GM12878 (cell line): ENCODE results near the gene NPC2. TPM values are rescaled to one million over a fixed set of nuclear protein-coding genes. Genes with fewer than 3 reads are reported as not detected.
A peak's percentile ranks its signal among the peaks of the same experiment; 100 is the strongest.

ENCODE experiments used
- BCLAF1 ChIP-seq: fragments of 450-650 bp; IDR thresholded peaks from 2 replicates; pipeline ENCODE4 v1.6.1; 2017; ENCODE audit warnings: antibody characterized with exemption, mild to moderate bottlenecking, moderate library complexity
- CBX5 ChIP-seq: sonication (generic); IDR thresholded peaks from 2 replicates; pipeline ENCODE4 v1.6.1; 2016; ENCODE audit warnings: low read depth, moderate library complexity, mild to moderate bottlenecking, inconsistent platforms
- EGR1 ChIP-seq, 2 experiments: IDR thresholded peaks; 1 replicate in 1 of 2; 2 replicates in 1 of 2; pipeline ENCODE4 v1.6.1; 2011 to 2012; ENCODE audit warnings: low read depth in 2 of 2, low read length in 2 of 2, borderline replicate concordance in 1 of 2, mild to moderate bottlenecking in 1 of 2, moderate library complexity in 1 of 2
- EP300 ChIP-seq, 2 experiments: fragments of 150-350 bp in 1 of 2; IDR thresholded peaks; 2 replicates each; pipeline ENCODE4 v1.6.1; 2011 to 2012; ENCODE audit warnings: low read depth in 2 of 2, low read length in 2 of 2, borderline replicate concordance in 1 of 2, improper control_type of control experiment in 1 of 2, inconsistent platforms in 1 of 2; ENCODE audit not compliant: control insufficient read depth in 1 of 2
- FOXK2 ChIP-seq: fragments of 450-650 bp; IDR thresholded peaks from 2 replicates; pipeline ENCODE4 v1.6.1; 2017; ENCODE audit warnings: mild to moderate bottlenecking, moderate library complexity
- HDGF ChIP-seq: fragments of 450-650 bp; IDR thresholded peaks from 2 replicates; pipeline ENCODE4 v1.6.1; 2016; ENCODE audit warnings: antibody characterized with exemption
- KLF5 ChIP-seq: fragments of 450-650 bp; IDR thresholded peaks from 2 replicates; pipeline ENCODE4 v1.6.1; 2014; ENCODE audit warnings: mild to moderate bottlenecking; ENCODE audit not compliant: partially characterized antibody
- LARP7 ChIP-seq: fragments of 450-650 bp; IDR thresholded peaks from 2 replicates; pipeline ENCODE4 v1.6.1; 2017; ENCODE audit warnings: mild to moderate bottlenecking
- MTA2 ChIP-seq: fragments of 450-650 bp; IDR thresholded peaks from 2 replicates; pipeline ENCODE4 v1.6.1; 2016; ENCODE audit warnings: low read depth, mild to moderate bottlenecking, moderate library complexity
- PKNOX1 ChIP-seq: fragments of 450-650 bp; IDR thresholded peaks from 2 replicates; pipeline ENCODE4 v1.6.1; 2016; ENCODE audit warnings: mild to moderate bottlenecking
- SMAD5 ChIP-seq: IDR thresholded peaks from 2 replicates; pipeline ENCODE4 v1.6.1; 2016; ENCODE audit warnings: antibody characterized with exemption, low read depth
- STAT1 ChIP-seq: fragments of 450-650 bp; conservative IDR thresholded peaks from 2 replicates; pipeline ENCODE4 v1.6.1; 2014; ENCODE audit warnings: antibody characterized with exemption, mild to moderate bottlenecking
- ZBTB33 ChIP-seq: fragments of 450-650 bp; IDR thresholded peaks from 2 replicates; pipeline ENCODE4 v1.6.1; 2017; ENCODE audit warnings: mild to moderate bottlenecking
- ZNF592 ChIP-seq: fragments of 450-650 bp; IDR thresholded peaks from 2 replicates; pipeline ENCODE4 v1.6.1; 2017; ENCODE audit warnings: mild to moderate bottlenecking, moderate library complexity
- ZSCAN29 ChIP-seq: fragments of 450-650 bp; IDR thresholded peaks from 2 replicates; pipeline ENCODE4 v1.6.1; 2017; ENCODE audit warnings: mild to moderate bottlenecking, moderate library complexity
- polyA plus RNA-seq, 11 experiments: library from polyadenylated mRNA; depleted of rRNA in 4 of 11; unstranded in 6 of 11; stranded (reverse) in 5 of 11; fragments of >200 nt; fragmentation: Nextera tagmentation in 4 of 11; fragmentation: Illumina TruSeq in 1 of 11; extraction: Ambion mirVana in 4 of 11; extraction: Trizol in 1 of 11; gene quantifications; 1 replicate in 1 of 11; 2 replicates in 10 of 11; pipeline versions ENCODE4 v1.2.1 to v1.2.3, GENCODE V29; 2011 to 2016; ENCODE audit warnings: inconsistent platforms in 2 of 11, missing spikeins in 2 of 11, low read depth in 1 of 11
- total RNA-seq, 4 experiments: library from RNA; depleted of rRNA in 3 of 4; stranded (reverse); fragments of >200 nt in 3 of 4; fragmentation: Illumina TruSeq in 1 of 4; extraction: Trizol in 1 of 4; gene quantifications; 2 replicates each; pipeline versions ENCODE4 v1.2.1 to v1.2.3, GENCODE V29; 2013 to 2021

The NPC2 gene
- total and polyA plus RNA-seq, 10 of the 15 experiments (the other 5 are each of a cell fraction or from before 2014, with no cell fraction given), result 29.5 to 109 (median 59.1) TPM

GRCh38 chr14:74493343-74494261 lies 497 bp upstream of the NPC2 start, which contains the start of gene ISCA2 (continued):
- no peak for TF ChIP-seq ZNF592
- TF ChIP-seq BCLAF1, result no peak
- TF ChIP-seq EP300 (IDR thresholded peaks at IDR 0.05; ENCODE audit: borderline replicate concordance in 1 of 2, control insufficient read depth in 1 of 2, low read depth in 2 of 2, low read length in 2 of 2), result no peak
- TF ChIP-seq ZSCAN29, result no peak
- no peak for TF ChIP-seq MTA2
- no peak for TF ChIP-seq CBX5
- peak; percentile 73; the same call in 1 of the 2 replicates for TF ChIP-seq STAT1
- TF ChIP-seq SMAD5, result no peak
- TF ChIP-seq ZBTB33, result no peak
- TF ChIP-seq KLF5, result no peak
- TF ChIP-seq EGR1 (IDR thresholded peaks at IDR 0.05; ENCODE audit: borderline replicate concordance in 1 of 2, low read depth in 2 of 2, low read length in 2 of 2), result peak in 1 of 2 experiments; percentile 67; a peak in 1 of 3 replicates
- TF ChIP-seq LARP7, result peak; percentile 77; the same call in 1 of the 2 replicates
- 0 out of 2 replicates have a peak, but pooled peaks have one; percentile 43 for TF ChIP-seq PKNOX1
- peak; percentile 97 for TF ChIP-seq HDGF
- no peak for TF ChIP-seq FOXK2
